A549 (cell line): ENCODE results near the gene CWC22.

ENCODE experiments used
- BHLHE40 ChIP-seq: IDR thresholded peaks from 2 replicates; pipeline ENCODE4 v1.6.1; 2012; ENCODE audit warnings: low read depth, low read length, inconsistent platforms
- HOXB5 ChIP-seq: fragments of 250-450 bp; sonication (Bioruptor Pico); IDR thresholded peaks from 2 replicates; pipeline ENCODE4 v1.5.0; 2020; ENCODE audit warnings: mild to moderate bottlenecking, moderate library complexity
- KDM1A ChIP-seq: fragments of 200-600 bp; sonication (generic); IDR thresholded peaks from 2 replicates; pipeline ENCODE4 v1.6.1; 2016; ENCODE audit warnings: low read depth, mild to moderate bottlenecking
- MAX ChIP-seq: IDR thresholded peaks from 2 replicates; pipeline ENCODE4 v1.6.1; 2012
- MAZ ChIP-seq: fragments of 150-350 bp; IDR thresholded peaks from 2 replicates; pipeline ENCODE4 v1.6.1; 2014; ENCODE audit warnings: antibody characterized with exemption, low read depth, low read length, borderline replicate concordance
- POLR2A ChIP-seq: IDR thresholded peaks from 2 replicates; pipeline ENCODE4 v1.6.1; 2012; ENCODE audit warnings: mild to moderate bottlenecking, low read length
- REST ChIP-seq: fragments of 200-600 bp; sonication (generic); IDR thresholded peaks from 2 replicates; pipeline ENCODE4 v1.6.1; 2016; ENCODE audit warnings: antibody characterized with exemption, mild to moderate bottlenecking, moderate library complexity
- ZFP36 ChIP-seq: fragments of 450-650 bp; IDR thresholded peaks from 2 replicates; pipeline ENCODE4 v1.6.1; 2014; ENCODE audit warnings: borderline replicate concordance; ENCODE audit not compliant: partially characterized antibody
- TF ChIP-seq, protein P1 (sequence below): fragments of >200 bp; sonication (Bioruptor Twin); formaldehyde crosslinking; IDR thresholded peaks from 3 replicates; pipeline ENCODE4 v1.5.1; 2016
- TF ChIP-seq, protein P2 (sequence below): fragments of 150-350 bp; IDR thresholded peaks from 2 replicates; pipeline ENCODE4 v1.6.1; 2014; ENCODE audit warnings: low read depth, mild to moderate bottlenecking, low read length

DNA sequence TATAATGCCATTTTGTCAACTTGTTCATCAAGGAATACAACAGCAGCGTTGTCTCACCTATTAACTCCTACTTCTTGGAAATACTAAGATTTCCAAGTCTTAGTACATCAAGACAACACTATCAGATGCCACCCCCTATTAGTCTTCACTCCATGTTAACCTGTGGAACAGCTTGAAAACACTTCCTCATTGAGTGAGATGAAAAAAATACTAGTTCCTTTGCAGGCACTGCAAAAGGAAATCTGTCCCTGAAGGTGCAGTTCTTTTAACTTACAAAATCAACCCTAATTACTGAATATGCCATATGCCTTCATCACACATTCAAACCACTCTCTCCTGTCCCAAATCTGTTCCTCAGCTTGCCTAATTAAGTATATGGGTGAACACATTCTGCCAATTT is 4.0 kb downstream of the CWC22 start:
- TF ChIP-seq POLR2A (no peak), BHLHE40 (no peak), KDM1A (no peak), REST (no peak), MAZ (no peak), HOXB5 (CRISPR knock-in tag) (no peak), ZFP36 (no peak), MAX (no peak)
- TF ChIP-seq, protein P1, sequence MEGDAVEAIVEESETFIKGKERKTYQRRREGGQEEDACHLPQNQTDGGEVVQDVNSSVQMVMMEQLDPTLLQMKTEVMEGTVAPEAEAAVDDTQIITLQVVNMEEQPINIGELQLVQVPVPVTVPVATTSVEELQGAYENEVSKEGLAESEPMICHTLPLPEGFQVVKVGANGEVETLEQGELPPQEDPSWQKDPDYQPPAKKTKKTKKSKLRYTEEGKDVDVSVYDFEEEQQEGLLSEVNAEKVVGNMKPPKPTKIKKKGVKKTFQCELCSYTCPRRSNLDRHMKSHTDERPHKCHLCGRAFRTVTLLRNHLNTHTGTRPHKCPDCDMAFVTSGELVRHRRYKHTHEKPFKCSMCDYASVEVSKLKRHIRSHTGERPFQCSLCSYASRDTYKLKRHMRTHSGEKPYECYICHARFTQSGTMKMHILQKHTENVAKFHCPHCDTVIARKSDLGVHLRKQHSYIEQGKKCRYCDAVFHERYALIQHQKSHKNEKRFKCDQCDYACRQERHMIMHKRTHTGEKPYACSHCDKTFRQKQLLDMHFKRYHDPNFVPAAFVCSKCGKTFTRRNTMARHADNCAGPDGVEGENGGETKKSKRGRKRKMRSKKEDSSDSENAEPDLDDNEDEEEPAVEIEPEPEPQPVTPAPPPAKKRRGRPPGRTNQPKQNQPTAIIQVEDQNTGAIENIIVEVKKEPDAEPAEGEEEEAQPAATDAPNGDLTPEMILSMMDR: no peak
- TF ChIP-seq, protein P2, sequence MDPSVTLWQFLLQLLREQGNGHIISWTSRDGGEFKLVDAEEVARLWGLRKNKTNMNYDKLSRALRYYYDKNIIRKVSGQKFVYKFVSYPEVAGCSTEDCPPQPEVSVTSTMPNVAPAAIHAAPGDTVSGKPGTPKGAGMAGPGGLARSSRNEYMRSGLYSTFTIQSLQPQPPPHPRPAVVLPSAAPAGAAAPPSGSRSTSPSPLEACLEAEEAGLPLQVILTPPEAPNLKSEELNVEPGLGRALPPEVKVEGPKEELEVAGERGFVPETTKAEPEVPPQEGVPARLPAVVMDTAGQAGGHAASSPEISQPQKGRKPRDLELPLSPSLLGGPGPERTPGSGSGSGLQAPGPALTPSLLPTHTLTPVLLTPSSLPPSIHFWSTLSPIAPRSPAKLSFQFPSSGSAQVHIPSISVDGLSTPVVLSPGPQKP: no peak
